NCI-H2227 (cell line): Measurements from ENCODE around the gene POLR2L.
A peak's percentile ranks its signal among the peaks of the same experiment; 100 is the strongest.

ENCODE experiments used
- DNase-seq: peaks from one replicate; lab custom pipeline; 2025; ENCODE audit not compliant: unreplicated experiment; lab: John Stamatoyannopoulos, UW

Gene POLR2L

DNA sequence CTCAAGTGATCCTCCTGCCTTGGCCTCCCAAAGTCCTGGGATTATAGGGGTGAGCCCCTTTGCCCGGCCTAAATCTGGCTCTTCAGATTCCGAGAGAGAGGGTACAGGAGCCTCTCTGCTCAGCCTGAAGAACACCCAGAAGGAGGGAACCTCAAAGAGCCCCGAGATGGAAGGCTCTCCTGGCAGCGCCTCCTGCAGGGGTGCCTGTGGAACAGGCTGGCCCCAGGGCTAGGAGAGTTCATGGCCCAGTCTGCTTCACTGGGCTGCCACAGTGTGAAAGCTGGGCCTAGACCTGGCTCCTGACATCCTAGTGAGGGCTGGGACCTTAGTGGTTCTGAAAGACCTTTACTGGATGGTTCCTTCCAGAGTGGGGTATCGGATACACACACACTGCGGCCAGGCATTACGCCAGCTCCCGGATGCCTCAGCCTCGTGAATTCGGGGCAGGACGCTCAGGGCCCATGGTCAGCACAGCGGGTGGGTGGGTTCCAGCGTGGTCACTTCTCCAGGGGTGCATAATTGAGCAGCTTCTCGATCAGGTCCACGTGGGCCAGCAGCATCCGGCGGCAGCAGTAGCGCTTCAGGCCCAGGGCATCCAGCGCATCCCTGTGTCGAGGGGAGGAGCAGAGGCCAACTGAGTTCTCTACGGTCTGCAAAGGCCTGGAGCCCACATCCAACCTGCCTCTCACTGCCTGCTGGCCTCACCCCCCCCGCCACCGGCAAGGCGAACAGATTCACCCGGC lies 2.3 kb downstream of the POLR2L start:
- no peak for DNase-seq

DNA sequence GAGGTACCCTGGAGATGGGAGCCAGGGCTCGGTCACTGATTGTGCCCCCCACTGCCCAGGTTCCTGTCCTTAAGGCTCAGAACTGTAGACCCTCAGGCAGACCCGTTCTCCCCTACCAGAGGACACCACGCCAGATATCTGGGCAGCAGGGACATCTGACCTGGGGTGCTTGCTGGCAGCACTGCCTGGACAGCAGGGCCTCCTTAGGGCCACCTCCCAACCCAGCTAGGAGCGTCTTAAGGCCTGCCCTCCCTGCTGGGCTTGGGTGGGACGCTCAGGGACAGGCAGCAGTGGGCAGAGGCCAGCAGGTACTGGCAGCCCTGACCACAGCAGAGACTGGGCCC lies 3.1 kb downstream of the POLR2L start:
- DNase-seq = no peak

DNA sequence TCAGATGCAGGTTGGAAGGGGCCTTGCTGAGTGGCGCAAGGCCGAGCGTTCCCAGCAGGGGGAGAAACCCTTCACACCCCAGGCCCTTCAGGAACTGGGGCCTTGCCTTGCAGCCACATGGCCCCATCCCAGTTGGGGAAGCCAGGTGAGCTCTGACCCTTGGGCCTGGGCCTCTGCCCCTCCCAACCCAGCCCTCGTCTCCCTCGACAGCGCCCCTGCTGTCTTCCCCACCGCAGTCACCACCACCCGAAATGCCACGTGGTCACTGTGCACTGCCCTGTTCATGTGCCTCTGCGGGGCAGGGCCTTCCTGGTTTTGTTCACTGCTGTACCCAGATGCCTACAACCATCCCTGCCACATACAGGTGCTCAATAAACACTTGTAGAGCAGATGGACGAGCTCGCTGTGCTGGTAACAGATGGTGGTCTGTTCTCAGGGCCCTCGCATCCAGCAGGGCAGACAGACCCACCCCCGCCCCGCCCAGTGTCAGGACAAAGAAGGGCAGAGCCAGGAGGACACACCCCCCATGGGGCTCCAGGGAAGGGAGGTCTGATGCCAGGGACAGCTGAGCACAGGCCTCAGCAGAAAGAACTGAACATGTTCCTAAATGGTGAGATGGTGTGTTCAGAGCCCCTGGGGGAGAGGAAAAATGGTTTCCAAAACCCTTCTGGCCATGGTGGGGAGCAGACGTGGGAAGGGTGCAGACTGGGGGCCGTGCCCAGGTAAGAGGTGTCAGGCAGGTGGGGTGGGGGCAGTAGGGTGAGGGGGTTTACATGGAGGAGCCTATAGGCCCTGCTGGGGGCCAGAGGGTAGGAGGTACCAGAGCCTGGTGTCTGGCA lies 3.7 kb downstream of the POLR2L start:
- DNase-seq = peak; percentile 68

DNA sequence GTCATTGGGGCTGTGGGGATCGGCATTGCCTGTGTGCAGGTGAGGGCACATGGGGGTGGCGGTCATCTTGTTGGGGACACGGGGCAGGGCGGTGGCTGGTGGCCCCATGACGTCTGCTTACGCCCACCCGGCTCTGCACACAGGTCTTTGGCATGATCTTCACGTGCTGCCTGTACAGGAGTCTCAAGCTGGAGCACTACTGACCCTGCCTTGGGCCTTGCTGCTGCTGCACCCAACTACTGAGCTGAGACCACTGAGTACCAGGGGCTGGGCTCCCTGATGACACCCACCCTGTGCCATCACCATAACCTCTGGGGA lies 4.4 kb downstream of the POLR2L start:
- DNase-seq = no peak

DNA sequence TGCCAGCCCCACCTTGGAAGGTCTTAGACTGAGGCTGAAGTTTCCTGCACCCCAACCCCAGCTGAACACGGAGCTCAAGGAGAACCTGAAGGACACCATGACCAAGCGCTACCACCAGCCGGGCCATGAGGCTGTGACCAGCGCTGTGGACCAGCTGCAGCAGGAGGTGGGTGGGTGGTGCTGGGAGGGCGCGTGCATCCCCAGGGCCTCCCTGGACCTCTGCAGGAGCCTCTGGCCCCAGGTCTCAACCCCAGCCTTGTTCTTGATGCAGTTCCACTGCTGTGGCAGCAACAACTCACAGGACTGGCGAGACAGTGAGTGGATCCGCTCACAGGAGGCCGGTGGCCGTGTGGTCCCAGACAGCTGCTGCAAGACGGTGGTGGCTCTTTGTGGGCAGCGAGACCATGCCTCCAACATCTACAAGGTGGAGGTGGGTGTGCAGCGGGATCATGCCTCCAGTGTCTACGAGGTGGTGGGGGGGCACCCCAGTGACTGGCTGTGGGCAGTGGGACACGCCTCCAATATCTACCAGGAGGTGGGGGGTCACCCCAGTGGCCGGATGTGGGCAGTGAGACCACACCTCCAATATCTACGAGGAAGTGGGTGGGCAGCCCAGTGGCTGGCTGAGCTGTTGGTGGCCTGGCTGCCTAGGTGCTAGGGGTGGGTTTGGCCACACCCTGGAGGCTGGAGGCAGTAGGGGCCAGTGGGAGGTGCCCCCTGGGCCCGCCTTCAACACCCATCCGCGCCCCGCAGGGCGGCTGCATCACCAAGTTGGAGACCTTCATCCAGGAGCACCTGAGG lies 4.9 kb downstream of the POLR2L start:
- DNase-seq = no peak

DNA sequence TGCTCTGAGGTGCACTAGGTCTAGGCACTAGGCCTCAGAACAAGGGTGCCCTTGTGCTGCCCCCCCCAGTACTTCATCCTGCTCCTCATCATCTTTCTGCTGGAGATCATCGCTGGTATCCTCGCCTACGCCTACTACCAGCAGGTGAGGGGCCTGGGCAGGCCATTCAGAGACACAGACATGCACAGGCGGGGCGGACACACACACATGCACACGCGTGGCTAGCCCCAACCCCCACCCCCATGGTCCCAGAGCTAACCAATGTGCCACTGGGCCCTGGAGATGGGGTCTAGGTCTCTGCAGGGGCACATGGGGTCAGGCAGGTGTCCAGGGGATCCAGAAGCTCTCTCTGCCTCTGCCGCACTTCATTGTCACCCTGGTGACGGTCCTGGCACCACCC lies 5.6 kb downstream of the POLR2L start:
- no peak for DNase-seq

DNA sequence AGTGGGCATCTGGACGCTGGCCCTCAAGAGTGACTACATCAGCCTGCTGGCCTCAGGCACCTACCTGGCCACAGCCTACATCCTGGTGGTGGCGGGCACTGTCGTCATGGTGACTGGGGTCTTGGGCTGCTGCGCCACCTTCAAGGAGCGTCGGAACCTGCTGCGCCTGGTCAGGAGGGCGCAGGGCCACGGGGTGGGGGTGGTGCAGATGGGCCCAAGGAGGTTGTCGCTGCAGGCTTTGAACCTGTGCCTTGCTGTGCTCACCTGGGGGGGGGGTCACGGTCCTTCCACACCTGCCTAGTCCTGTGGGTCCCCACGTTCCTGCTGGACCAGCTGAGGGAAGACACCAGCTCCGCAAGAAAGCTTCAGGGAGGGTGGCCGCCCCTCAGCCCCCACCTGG lies 6.1 kb downstream of the POLR2L start:
- no peak for DNase-seq

DNA sequence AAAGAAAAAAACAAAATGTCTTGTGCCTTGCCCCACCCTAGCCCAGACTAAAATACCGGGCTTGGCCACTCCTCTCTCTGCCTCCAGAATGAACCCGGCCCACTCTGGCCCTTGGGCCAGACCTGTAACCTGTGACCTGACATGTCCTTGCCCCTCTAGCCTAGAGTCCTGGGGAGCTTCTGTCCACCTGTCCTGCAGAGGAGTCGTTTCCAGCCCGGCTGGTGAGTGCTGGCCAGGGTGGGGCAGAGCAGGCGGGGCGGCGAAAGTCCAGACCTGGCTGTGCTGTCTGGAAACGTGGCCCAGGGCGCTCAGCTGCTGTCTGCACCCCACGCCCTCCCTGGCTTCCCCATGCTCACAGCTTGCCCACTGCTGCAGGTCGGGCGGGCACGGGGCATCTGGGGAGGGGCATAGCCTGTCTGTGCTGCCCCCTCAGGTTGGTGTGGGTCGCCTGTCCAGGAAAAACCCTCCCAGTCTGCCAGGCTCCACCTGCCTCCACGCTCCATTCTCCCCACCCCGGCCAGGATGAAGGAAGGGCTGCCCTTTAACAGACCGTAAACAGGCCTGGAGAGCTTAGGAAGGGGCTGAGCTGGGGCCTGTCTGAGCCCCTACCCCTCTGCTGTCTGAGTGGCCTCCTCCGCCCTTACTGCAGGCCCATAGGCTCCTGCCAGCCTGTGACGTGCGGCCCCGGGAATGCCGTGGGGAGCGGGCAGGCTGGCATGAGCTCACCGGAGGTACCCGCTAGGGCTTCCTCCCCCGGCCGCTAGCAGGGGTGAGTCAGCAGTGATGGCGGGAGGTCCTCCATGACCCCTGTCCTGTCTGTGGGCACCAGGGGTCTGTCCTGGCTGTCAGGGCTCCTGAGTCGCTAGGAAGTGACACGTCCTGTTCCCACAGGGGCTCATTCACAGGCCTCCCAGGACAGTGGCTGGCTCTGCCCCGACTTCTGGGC lies 7.7 kb downstream of the POLR2L start:
- DNase-seq = no peak

DNA sequence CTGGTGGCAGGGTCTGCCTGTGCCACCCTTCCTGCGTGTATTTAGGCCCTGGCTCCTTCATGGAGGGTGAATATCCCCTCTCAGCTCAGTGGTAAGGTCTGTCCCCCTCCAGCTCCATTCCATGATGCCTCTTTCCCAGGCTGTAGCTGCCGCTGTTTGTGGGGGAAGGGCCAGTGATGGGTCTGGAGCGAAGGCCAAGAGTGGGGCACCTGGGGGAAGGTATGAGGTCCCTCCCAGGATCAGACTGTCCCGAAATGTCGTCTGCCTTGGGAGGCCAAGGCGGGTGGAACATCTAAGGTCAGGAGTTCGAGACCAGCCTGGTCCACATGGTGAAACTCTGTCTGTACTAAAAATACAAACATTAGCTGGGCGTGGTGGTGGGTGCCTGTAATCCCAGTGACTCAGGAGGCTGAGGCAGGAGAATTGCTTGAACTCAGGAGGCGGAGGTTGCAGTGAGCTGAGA lies 8.4 kb downstream of the POLR2L start:
- no peak for DNase-seq

DNA sequence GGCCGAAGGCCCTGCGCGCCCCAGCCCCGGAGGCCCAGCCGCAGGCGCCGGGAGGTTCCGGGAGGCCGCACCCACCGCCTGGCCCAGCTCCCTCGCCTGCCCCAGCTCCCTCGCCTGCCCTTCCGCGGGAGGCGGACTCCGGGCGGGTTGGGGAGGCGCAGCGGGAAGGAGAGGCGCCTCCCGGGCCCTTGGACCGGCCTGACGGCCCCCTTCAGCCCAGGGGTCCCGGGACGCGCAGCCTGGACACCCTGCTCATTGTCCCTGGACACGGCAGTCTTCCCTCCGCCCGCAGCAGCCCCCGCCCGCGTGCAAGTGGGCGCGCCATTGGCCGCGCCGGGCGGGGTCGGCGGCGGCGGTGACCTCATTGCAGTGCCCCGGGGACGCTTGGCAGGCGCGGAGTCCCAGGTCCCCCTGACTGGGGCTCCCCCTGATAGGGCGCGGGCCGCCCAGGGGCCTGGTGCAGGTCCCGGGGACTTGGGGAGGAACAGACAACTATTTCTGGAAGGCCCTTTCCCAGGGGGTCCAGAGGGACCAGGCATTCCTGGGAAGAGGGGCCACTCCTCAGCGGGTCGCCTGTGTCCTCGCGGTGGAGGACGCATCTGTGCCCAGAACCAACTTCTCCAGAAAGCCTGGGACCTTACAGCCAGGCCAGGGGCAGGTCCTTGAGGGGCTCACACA lies 9.1 kb downstream of the POLR2L start:
- peak; percentile 71 for DNase-seq

DNA sequence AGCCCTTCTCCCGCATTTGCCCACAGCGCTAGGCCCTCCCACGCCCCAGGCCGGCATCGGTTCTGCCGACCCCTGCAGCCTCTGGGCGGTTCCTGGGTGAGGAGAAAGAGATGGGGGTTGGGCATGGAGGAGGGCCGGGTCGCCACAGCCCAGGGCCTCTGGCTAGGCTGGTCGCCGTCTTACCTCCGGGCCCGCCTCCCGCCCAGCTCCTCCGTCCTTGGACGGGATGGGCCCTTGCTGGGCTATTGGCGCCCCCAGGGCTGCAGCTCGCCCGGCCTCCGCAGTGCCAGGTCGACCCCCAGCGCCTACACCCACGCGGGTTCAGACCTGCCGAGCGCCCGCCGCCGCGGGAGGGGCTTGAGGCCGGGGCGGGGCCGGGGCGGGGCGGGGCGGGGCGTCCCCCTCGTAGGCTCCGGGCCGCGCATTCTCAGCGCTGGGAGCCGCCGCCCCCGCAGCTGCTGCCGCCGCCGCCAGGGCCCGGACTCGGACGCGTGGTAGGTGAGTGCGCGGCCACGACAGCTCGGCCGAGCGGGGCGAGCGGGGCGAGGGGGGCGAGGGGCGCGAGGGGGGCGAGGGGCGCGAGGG lies 9.7 kb downstream of the POLR2L start, which contains the start of gene CD151:
Gene CD151 (plus strand): TSS at position 424 of the 585 bp plus-strand sequence. CDS start 3,118 bp downstream, outside the sequence.
- peak; percentile 86 for DNase-seq

DNA sequence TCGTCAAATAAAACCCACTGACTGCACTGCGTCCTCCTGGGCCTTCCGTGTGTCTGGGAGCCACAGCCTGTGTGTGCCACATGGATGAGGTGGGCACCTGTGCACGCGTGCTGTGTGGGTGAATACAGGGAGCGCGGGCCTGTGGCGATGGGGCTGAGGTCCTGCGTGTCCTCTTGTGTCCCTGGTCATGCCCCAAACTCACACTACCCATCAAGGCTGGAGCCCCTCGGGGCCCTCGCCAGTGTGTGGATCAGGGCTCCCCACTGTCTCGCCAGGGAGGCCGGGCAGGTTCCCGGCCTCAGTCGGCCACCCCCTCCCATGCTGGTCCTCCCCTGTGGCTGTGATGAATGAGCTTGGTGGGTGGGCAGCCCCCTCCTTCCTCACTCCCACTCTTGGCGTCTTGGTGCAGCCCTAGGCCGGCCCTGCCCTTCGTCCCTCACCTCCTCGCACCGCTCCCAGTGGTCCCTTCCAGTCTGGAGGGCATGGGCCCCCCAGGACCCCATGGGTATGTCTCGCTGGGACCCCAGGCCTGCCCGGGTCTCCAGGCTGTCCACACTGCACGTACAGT lies 10.3 kb downstream of the POLR2L start:
- no peak for DNase-seq

DNA sequence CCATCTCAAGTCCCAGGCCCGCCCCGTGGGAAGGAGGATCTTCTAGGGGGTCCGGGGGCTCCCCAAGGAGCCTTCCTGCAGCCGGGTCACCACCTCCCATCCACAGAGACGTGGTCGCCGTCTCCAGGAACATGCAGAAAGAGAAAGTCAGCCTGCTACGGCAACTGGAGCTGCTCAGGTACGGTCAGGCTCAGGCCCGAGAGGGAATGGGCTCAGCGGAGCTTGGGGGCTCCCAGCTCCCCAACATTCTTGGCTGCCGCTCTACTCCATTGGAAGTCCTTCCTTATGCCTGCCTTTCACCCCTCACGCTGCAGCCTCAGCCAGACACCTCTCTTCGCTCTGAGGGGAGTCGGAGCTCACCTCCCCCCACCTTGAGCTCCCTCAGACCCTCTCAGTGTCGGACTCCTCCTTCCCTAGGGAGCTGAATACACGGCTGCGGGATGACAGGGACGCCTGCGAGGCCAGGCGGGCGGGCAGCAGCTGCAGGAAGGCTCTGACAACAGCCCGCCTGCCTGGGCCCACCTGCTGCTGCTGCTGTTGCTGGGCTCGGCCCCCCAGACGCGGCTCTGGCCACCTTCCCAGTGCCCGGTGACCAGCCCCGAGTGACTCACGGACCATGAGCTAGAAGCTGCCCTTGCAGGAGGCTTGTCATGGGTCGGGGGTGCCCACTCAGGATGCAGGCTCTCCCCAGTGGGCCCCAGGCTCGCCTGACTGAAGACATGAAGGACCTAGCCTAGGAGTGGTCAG lies 11.0 kb downstream of the POLR2L start:
- no peak for DNase-seq

DNA sequence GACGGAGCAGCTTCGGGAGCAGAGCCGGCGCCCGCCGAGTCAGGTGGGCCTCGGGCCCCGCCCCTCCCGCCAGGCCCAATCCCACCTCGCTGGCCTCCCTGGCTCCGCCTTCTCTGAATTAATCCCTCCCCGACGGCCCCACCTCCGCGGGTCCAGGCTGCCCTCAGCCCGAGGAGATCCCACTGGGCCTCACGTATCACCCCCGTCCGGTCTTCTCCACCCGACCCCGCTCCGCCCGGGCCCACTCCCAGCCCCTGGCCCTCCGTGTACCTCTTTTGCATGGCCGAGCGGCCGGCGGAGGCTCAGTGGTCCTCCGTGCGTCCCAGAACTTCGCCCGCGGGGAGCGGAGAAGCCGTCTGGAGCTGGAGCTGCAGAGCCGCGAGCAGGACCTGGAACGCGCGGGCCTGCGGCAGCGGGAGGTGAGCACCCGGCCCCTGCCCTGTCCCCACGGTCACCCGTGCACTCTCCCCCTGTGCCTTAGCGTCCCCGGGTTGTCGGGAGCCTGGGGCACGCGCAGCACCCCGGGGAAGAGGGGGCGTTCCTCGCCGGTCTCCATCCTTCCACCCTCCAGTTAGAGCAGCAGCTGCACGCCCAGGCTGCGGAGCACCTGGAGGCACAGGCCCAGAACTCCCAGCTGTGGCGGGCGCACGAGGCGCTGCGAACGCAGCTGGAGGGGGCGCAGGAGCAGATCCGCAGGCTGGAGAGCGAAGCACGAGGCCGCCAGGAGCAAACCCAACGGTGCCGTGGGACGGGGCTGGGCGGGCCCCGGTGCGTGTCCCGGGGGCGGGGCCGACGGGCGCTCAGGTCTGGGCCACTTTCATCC lies 11.8 kb downstream of the POLR2L start:
- peak; percentile 95 for DNase-seq

DNA sequence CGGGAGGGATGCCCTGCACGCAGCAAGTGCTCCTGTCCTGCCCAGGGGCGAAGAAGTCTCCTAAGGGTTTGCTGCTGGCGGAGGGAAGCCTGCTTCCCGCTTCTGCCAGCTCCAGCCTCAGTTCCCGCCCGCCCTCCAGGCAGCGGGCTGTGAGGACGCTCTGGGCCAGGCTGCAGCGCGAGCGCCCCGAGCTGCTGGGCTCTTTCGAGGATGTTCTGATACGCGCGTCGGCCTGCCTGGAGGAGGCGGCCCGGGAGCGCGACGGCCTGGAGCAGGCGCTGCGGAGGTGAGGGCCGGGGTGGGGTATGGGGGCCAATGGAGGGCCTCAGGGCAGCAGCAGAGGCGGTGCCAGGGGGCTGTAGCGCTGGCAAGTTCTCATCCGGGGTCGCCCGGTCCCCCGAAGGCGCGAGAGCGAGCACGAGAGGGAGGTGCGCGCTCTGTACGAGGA lies 12.5 kb downstream of the POLR2L start:
- no peak for DNase-seq

DNA sequence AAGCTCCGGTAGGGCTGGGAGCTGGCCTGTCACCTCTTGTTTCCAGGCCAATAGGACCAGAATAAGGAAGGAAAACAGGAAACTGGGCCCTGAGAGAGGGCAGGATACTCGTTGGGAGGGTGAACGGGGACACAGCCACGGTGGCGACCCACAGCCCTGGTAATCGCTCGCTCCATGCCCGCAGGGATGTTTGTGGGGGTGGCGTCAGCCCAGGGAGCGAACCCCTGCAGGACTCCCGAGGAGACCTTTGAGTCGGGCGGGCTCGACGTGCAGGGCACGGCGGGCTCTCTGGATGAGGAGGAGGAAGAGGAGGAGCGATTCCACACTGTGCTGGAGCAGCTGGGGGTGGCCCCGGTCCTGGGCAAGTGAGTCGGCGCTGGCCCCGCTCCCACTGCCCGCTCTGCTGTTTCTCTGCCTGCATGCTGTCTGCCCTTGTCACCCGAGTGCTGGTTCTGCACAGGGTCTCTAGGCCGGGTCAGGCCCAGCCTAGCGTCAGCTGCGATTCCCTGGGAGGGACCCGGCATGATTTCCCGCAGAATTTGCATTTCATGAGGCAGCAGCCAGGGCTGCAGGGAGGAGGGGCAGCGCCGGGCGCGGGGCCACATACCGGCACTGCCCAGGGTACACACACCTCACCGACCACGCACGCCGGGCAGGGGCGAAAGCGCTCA lies 13.0 kb downstream of the POLR2L start:
- no peak for DNase-seq
